Neuronal stem cell (in vitro differentiated cells): Measurements from ENCODE around the gene GGT6.
A peak's percentile ranks its signal among the peaks of the same experiment; 100 is the strongest.

Experiments
- DNase-seq: peaks from one replicate; pipeline ENCODE4 v3.0.0-alpha.2; 2013; ENCODE audit warnings: low spot score
- H2AFZ ChIP-seq: one replicate; pipeline ENCODE4 v1.6.1; 2013; ENCODE audit warnings: mild to moderate bottlenecking, low read length, inconsistent platforms
- H2AK5ac ChIP-seq: 2 replicates; pipeline ENCODE4 v1.6.1; 2013; ENCODE audit warnings: low read depth, mild to moderate bottlenecking, inconsistent platforms, low read length, moderate library complexity, mixed read lengths
- H2BK120ac ChIP-seq: 2 replicates; pipeline ENCODE4 v1.6.1; 2013; ENCODE audit warnings: low read depth, mild to moderate bottlenecking, inconsistent platforms, low read length, moderate library complexity, mixed read lengths
- H2BK12ac ChIP-seq: one replicate; pipeline ENCODE4 v1.6.1; 2013; ENCODE audit warnings: low read length, inconsistent platforms
- H2BK15ac ChIP-seq: 2 replicates; pipeline ENCODE4 v1.6.1; 2013; ENCODE audit warnings: mild to moderate bottlenecking, low read length, inconsistent platforms, mixed read lengths
- H2BK5ac ChIP-seq: one replicate; pipeline ENCODE4 v1.6.1; 2013; ENCODE audit warnings: inconsistent platforms, mild to moderate bottlenecking, low read length, moderate library complexity
- H3K14ac ChIP-seq: one replicate; pipeline ENCODE4 v1.6.1; 2013; ENCODE audit warnings: low read length, inconsistent platforms
- H3K18ac ChIP-seq: 2 replicates; pipeline ENCODE4 v1.6.1; 2013; ENCODE audit warnings: low read length, inconsistent platforms
- H3K23ac ChIP-seq: 2 replicates; pipeline ENCODE4 v1.6.1; 2013; ENCODE audit warnings: low read depth, mild to moderate bottlenecking, mixed read lengths, low read length, inconsistent platforms; ENCODE audit not compliant: poor library complexity
- H3K27ac ChIP-seq: replicated peaks from 3 replicates; pipeline ENCODE4 v1.5.1; 2013; ENCODE audit warnings: low read length, inconsistent platforms
- H3K27me3 ChIP-seq, 3 experiments: 2 replicates each; pipeline ENCODE4 v1.6.1; 2013; ENCODE audit warnings: low read length in 3 of 3, mild to moderate bottlenecking in 2 of 3, inconsistent platforms in 1 of 3, low read depth in 1 of 3, mixed read lengths in 1 of 3, moderate library complexity in 1 of 3; ENCODE audit not compliant: control insufficient read depth in 3 of 3, insufficient read depth in 3 of 3
- H3K36me3 ChIP-seq, 2 donors: replicated peaks in 1 of 2; 2 replicates each; pipeline ENCODE4 v1.6.1; 2013; ENCODE audit warnings: low read length in 2 of 2; ENCODE audit not compliant: control insufficient read depth in 2 of 2, insufficient read depth in 2 of 2
- H3K4ac ChIP-seq: 2 replicates; pipeline ENCODE4 v1.6.1; 2013; ENCODE audit warnings: inconsistent platforms, mild to moderate bottlenecking, low read length, moderate library complexity
- H3K4me1 ChIP-seq, 2 donors: 1 replicate in 1 of 2; 2 replicates in 1 of 2; pipeline ENCODE4 v1.6.1; 2013; ENCODE audit warnings: low read length in 2 of 2, low read depth in 1 of 2; ENCODE audit not compliant: control insufficient read depth in 2 of 2, insufficient read depth in 1 of 2
- H3K4me2 ChIP-seq: one replicate; pipeline ENCODE4 v1.6.1; 2013; ENCODE audit warnings: mild to moderate bottlenecking, low read length, inconsistent platforms; ENCODE audit not compliant: insufficient read depth, poor library complexity, severe bottlenecking
- H3K4me3 ChIP-seq, 2 donors: 2 replicates each; pipeline ENCODE4 v1.5.1; 2013; ENCODE audit warnings: low read length in 2 of 2, mild to moderate bottlenecking in 2 of 2, inconsistent platforms in 1 of 2, moderate library complexity in 1 of 2
- H3K79me1 ChIP-seq: one replicate; pipeline ENCODE4 v1.6.1; 2013; ENCODE audit warnings: low read depth, mild to moderate bottlenecking, inconsistent platforms, low read length, moderate library complexity
- H3K9ac ChIP-seq: one replicate; pipeline ENCODE4 v1.6.1; 2013; ENCODE audit warnings: mild to moderate bottlenecking, low read depth, low read length, inconsistent platforms; ENCODE audit not compliant: poor library complexity
- H3K9me3 ChIP-seq, 2 donors: replicated peaks in 1 of 2; 2 replicates each; pipeline versions ENCODE3 to v1.6.1; 2013; ENCODE audit warnings: low read length in 2 of 2, mild to moderate bottlenecking in 2 of 2, inconsistent platforms in 1 of 2, low read depth in 1 of 2, mixed read lengths in 1 of 2, moderate library complexity in 1 of 2; ENCODE audit not compliant: control insufficient read depth in 2 of 2, insufficient read depth in 1 of 2
- H4K8ac ChIP-seq: one replicate; pipeline ENCODE4 v1.6.1; 2013; ENCODE audit warnings: low read depth, mild to moderate bottlenecking, inconsistent platforms, low read length, moderate library complexity
- H4K91ac ChIP-seq: one replicate; pipeline ENCODE4 v1.6.1; 2013; ENCODE audit warnings: low read length, low read depth, mild to moderate bottlenecking, inconsistent platforms; ENCODE audit not compliant: poor library complexity
- WGBS, 2 donors: extraction: QIAGEN DNeasy Blood & Tissue Kit; methylation state at CpG; one replicate each; pipeline ENCODE4 v1.1.7; 2013; ENCODE audit warnings: missing lambda C conversion rate in 2 of 2, mixed read lengths in 1 of 2; ENCODE audit not compliant: insufficient read length in 2 of 2, insufficient replicate concordance in 1 of 2; ENCODE audit errors: extremely low coverage in 2 of 2; 5-methylcytosine and 5-hydroxymethylcytosine counted together

The GGT6 gene

GRCh38 chr17:4573115-4573514 lies 12.7 kb upstream of the GGT6 start:
- Histone ChIP-seq H3K4ac (no peak overlapping the region), H3K23ac (no peak overlapping the region), H2AK5ac (no peak overlapping the region), H3K79me1 (no peaks in the 10 kb centered on the region), H2BK12ac (no peak overlapping the region), H4K8ac (no peak overlapping the region), H3K9me3 (no peaks in the 10 kb centered on the region), H3K36me3 (no peaks in the 10 kb centered on the region), H3K18ac (no peak overlapping the region), H2BK5ac (no peak overlapping the region), H3K27ac (no peak overlapping the region), H3K14ac (no peak overlapping the region), H3K4me1 (peaks cover 17 to 24% of the 10 kb centered on the region in 2 donors), H3K27me3 (peaks cover 0 to 3% (median 0%) of the 10 kb centered on the region in 3 experiments), H3K4me2 (no peak overlapping the region), H3K4me3 (no peak overlapping the region), H4K91ac (no peak overlapping the region), H2BK15ac (no peak overlapping the region), H2BK120ac (no peak overlapping the region), H3K9ac (no peak overlapping the region), H2AFZ (no peak overlapping the region)
- DNase-seq: no peak
- WGBS, 2 donors: no CpG with 5 or more reads among the region's 4 CpGs

- Histone ChIP-seq H2BK5ac (no peak overlapping the region), H3K79me1 (no peaks in the 10 kb centered on the region), H3K14ac (no peak overlapping the region), H3K18ac (no peak overlapping the region), H3K4ac (no peak overlapping the region), H2AK5ac (no peak overlapping the region), H2BK12ac (no peak overlapping the region), H3K36me3 (no peaks in the 10 kb centered on the region), H4K8ac (no peak overlapping the region), H3K27ac (no peak overlapping the region), H3K9ac (no peak overlapping the region), H3K4me1 (peaks cover 12 to 20% of the 10 kb centered on the region in 2 donors), H3K4me2 (no peak overlapping the region), H2AFZ (no peak overlapping the region), H3K4me3 (no peak overlapping the region), H3K9me3 (no peaks in the 10 kb centered on the region), H4K91ac (no peak overlapping the region), H3K23ac (no peak overlapping the region), H3K27me3 (peaks cover 0 to 3% (median 0%) of the 10 kb centered on the region in 3 experiments), H2BK120ac (no peak overlapping the region), H2BK15ac (no peak overlapping the region)
- DNase-seq: no peak
- WGBS, 2 donors: no CpG with 5 or more reads among the region's 9 CpGs
Observed at GRCh38 chr17:4572131-4572530, 11.8 kb upstream of the GGT6 start.

GRCh38 chr17:4569591-4569990 lies 9.2 kb upstream of the GGT6 start:
- Histone ChIP-seq H3K23ac (no peak overlapping the region), H3K27ac (no peak overlapping the region), H3K79me1 (no peaks in the 10 kb centered on the region), H3K4me3 (no peak overlapping the region), H2BK12ac (no peak overlapping the region), H2BK5ac (no peak overlapping the region), H2AFZ (no peak overlapping the region), H2BK120ac (no peak overlapping the region), H3K4ac (no peak overlapping the region), H4K8ac (no peak overlapping the region), H3K14ac (no peak overlapping the region), H3K27me3 (peaks cover 0 to 3% (median 0%) of the 10 kb centered on the region in 3 experiments), H3K36me3 (no peaks in the 10 kb centered on the region), H3K4me2 (no peak overlapping the region), H2AK5ac (no peak overlapping the region), H3K9ac (no peak overlapping the region), H3K4me1 (peaks cover 0 to 9% of the 10 kb centered on the region in 2 donors), H3K9me3 (no peaks in the 10 kb centered on the region), H3K18ac (no peak overlapping the region), H2BK15ac (no peak overlapping the region), H4K91ac (no peak overlapping the region)
- no peak for DNase-seq
- no CpG with 5 or more reads among the region's 1 CpG for WGBS, 2 donors

GRCh38 chr17:4566785-4567184 lies 6.4 kb upstream of the GGT6 start:
- Histone ChIP-seq H2AK5ac (no peak overlapping the region), H3K27ac (no peak overlapping the region), H3K27me3 (peaks cover 0 to 12% (median 0%) of the 10 kb centered on the region in 3 experiments), H4K8ac (no peak overlapping the region), H3K14ac (no peak overlapping the region), H3K23ac (no peak overlapping the region), H3K4ac (no peak overlapping the region), H3K4me1 (peaks cover 0 to 9% of the 10 kb centered on the region in 2 donors), H2AFZ (no peak overlapping the region), H3K4me3 (no peak overlapping the region), H3K79me1 (no peaks in the 10 kb centered on the region), H2BK120ac (no peak overlapping the region), H3K9me3 (no peaks in the 10 kb centered on the region), H2BK5ac (no peak overlapping the region), H2BK12ac (no peak overlapping the region), H3K4me2 (no peak overlapping the region), H3K9ac (no peak overlapping the region), H4K91ac (no peak overlapping the region), H3K18ac (no peak overlapping the region), H3K36me3 (no peaks in the 10 kb centered on the region), H2BK15ac (no peak overlapping the region)
- peak; percentile 58 for DNase-seq
- WGBS, 2 donors: no CpG with 5 or more reads among the region's 5 CpGs
